ENCODE measurements around the gene ANTXR1.
A peak's percentile ranks its signal among the peaks of the same experiment; 100 is the strongest.

ANTXR1 gene

DNA sequence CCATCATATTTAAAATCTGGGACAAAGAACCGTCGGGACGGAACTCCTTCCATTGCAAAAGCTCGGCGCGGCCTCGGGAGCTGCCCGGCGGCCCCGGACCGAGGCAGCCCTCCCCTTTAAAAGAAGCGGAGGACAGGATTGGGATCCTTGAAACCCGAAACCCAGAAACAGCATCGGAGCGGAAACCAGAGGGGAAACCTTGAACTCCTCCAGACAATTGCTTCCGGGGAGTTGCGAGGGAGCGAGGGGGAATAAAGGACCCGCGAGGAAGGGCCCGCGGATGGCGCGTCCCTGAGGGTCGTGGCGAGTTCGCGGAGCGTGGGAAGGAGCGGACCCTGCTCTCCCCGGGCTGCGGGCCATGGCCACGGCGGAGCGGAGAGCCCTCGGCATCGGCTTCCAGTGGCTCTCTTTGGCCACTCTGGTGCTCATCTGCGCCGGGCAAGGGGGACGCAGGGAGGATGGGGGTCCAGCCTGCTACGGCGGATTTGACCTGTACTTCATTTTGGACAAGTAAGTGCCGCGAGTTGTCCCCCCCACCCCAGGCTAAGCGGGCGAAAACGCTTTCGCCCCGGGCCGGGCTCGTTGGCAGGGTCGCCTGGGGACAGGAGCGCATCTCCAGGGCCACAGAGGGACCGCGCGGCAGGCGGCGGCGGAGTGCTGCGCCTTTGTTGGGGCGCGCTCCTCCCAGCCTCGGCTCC lies at the start of gene ANTXR1:
TSS of gene ANTXR1 (plus strand) at position 38 of the 698 bp plus-strand sequence. CDS start at position 359, 321 bp downstream.
- no peak for DNase-seq (ENCODE audit: extremely low read depth, low read depth)

GRCh38 chr2:68964282-68964681 lies 48.7 kb upstream of the ANTXR1 start:
- TF ChIP-seq, protein P1, sequence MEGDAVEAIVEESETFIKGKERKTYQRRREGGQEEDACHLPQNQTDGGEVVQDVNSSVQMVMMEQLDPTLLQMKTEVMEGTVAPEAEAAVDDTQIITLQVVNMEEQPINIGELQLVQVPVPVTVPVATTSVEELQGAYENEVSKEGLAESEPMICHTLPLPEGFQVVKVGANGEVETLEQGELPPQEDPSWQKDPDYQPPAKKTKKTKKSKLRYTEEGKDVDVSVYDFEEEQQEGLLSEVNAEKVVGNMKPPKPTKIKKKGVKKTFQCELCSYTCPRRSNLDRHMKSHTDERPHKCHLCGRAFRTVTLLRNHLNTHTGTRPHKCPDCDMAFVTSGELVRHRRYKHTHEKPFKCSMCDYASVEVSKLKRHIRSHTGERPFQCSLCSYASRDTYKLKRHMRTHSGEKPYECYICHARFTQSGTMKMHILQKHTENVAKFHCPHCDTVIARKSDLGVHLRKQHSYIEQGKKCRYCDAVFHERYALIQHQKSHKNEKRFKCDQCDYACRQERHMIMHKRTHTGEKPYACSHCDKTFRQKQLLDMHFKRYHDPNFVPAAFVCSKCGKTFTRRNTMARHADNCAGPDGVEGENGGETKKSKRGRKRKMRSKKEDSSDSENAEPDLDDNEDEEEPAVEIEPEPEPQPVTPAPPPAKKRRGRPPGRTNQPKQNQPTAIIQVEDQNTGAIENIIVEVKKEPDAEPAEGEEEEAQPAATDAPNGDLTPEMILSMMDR (IDR thresholded peaks at IDR 0.05; ENCODE audit: low read depth, low read length) = no peak
- DNase-seq (ENCODE audit: extremely low read depth, low read depth) = no peak

More for the DNA sequence above, at the start of gene ANTXR1:
- TF ChIP-seq, protein P1 (IDR thresholded peaks at IDR 0.05; ENCODE audit: low read depth, low read length) = no peak; the same call in 1 of the 2 replicates

GRCh38 chr2:68968221-68968620 lies 44.8 kb upstream of the ANTXR1 start:
- DNase-seq (ENCODE audit: extremely low read depth, low read depth) = no peak
- TF ChIP-seq, protein P1 (IDR thresholded peaks at IDR 0.05; ENCODE audit: low read depth, low read length) = no peak

- DNase-seq (ENCODE audit: extremely low read depth, low read depth) = no peak
- TF ChIP-seq, protein P1 (IDR thresholded peaks at IDR 0.05; ENCODE audit: low read depth, low read length) = no peak
Measured at GRCh38 chr2:68969736-68970490, 43.1 kb upstream of the ANTXR1 start.

GRCh38 chr2:68970566-68971265 lies 42.3 kb upstream of the ANTXR1 start:
- TF ChIP-seq, protein P1 (IDR thresholded peaks at IDR 0.05; ENCODE audit: low read depth, low read length) = no peak

DNA sequence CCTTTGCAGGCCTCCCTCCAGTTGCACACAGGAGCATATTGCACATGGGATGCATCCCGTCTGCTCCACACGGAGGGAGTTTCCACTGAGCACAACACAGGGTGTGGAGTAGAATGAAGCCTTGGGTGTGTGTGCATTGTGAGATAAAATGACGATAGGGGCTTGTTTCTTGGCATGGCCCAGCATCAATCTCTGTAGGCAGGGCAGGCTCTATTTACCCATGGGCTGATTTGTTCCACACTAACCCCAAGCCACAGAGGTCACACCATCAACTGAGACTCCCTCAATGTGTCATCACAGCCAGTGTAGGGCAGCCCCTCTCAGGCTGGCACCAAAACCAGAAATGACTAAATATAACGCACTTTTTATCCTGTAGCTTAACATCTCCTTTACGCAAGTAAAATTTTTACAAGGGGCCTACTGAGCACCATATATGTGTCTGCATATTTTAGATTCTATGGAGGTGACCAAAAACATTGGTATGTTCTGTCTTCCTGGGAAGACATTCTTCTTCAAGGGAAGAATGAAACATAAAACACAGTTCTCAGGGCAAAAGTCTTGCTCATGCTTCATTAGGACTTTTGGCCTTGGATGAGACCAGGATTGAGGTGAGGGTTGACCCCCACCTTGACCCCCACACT lies 41.3 kb upstream of the ANTXR1 start:
- TF ChIP-seq, protein P1 (IDR thresholded peaks at IDR 0.05; ENCODE audit: low read depth, low read length) = no peak
- peak; percentile 37 for DNase-seq (ENCODE audit: extremely low read depth, low read depth)

More at GRCh38 chr2:68970566-68971265, 42.3 kb upstream of the ANTXR1 start:
- DNase-seq (ENCODE audit: extremely low read depth, low read depth) = no peak
